DND-41 (cell line): ENCODE results near the gene RMI2.

ENCODE experiments used
- ATAC-seq: fragments of 200-7000 bp; cut with Tn5 transposase; 3 replicates; pipeline ENCODE4 v1.9.1; 2021; ENCODE audit warnings: low read depth; ENCODE audit not compliant: insufficient read depth
- DNase-seq: peaks from one replicate; pipeline ENCODE4 v3.0.0-alpha.2; 2020
- H2AFZ ChIP-seq: 2 replicates; pipeline ENCODE4 v1.6.0; 2012; ENCODE audit warnings: low read depth, low read length
- H3K27ac ChIP-seq: 2 replicates; pipeline ENCODE4 v1.5.1; 2012; ENCODE audit warnings: low read length, inconsistent platforms
- H3K27me3 ChIP-seq: fragments of 200-600 bp; sonication (generic); 2 replicates; pipeline ENCODE4 v1.6.0; 2012; ENCODE audit warnings: low read length, mild to moderate bottlenecking, inconsistent platforms; ENCODE audit not compliant: insufficient read depth, poor library complexity
- H3K36me3 ChIP-seq: 2 replicates; pipeline ENCODE4 v1.5.1; 2012; ENCODE audit warnings: low read length, inconsistent platforms; ENCODE audit not compliant: insufficient read depth
- H3K4me1 ChIP-seq: 2 replicates; pipeline ENCODE4 v1.5.1; 2012; ENCODE audit warnings: mild to moderate bottlenecking, low read length; ENCODE audit not compliant: insufficient read depth
- H3K4me2 ChIP-seq: 2 replicates; pipeline ENCODE4 v1.6.0; 2012; ENCODE audit warnings: mild to moderate bottlenecking, moderate library complexity, low read length, inconsistent platforms; ENCODE audit not compliant: insufficient read depth
- H3K4me3 ChIP-seq, 2 experiments: fragments of 200-600 bp in 1 of 2; shearing (Covaris generic) in 1 of 2; 2 replicates each; pipeline ENCODE4 v1.5.1; 2012 to 2016; ENCODE audit warnings: inconsistent platforms in 2 of 2, low read length in 2 of 2, mild to moderate bottlenecking in 2 of 2, low read depth in 1 of 2, moderate library complexity in 1 of 2
- H3K79me2 ChIP-seq: 2 replicates; pipeline ENCODE4 v1.6.0; 2012; ENCODE audit warnings: low read length, inconsistent platforms; ENCODE audit not compliant: insufficient read depth
- H3K9ac ChIP-seq: 2 replicates; pipeline ENCODE4 v1.6.0; 2012; ENCODE audit warnings: low read depth, mild to moderate bottlenecking, inconsistent platforms, low read length, moderate library complexity
- H3K9me3 ChIP-seq: 2 replicates; pipeline ENCODE4 v1.5.1; 2012; ENCODE audit warnings: low read length, moderate library complexity, mild to moderate bottlenecking, inconsistent platforms; ENCODE audit not compliant: insufficient read depth, severe bottlenecking
- H4K20me1 ChIP-seq: 2 replicates; pipeline ENCODE4 v1.6.0; 2012; ENCODE audit warnings: low read length; ENCODE audit not compliant: insufficient read depth
- CTCF ChIP-seq: IDR thresholded peaks from 2 replicates; pipeline ENCODE4 v1.5.1; 2012; ENCODE audit warnings: borderline replicate concordance, low read length, moderate library complexity, mild to moderate bottlenecking; ENCODE audit not compliant: poor library complexity, severe bottlenecking; ENCODE audit errors: extremely low read depth
- EZH2 ChIP-seq: IDR thresholded peaks from 3 replicates; pipeline ENCODE4 v1.6.1; 2012; ENCODE audit warnings: borderline replicate concordance, low read depth, mild to moderate bottlenecking, moderate library complexity, low read length, inconsistent platforms; ENCODE audit not compliant: severe bottlenecking

RMI2 gene

GRCh38 chr16:11319529-11320146, 25.6 kb upstream of the RMI2 start:
- Histone ChIP-seq H2AFZ (no peak overlapping the region), H4K20me1 (0 out of 2 replicates have a peak, but pooled peaks cover 2% of the 10 kb centered on the region), H3K36me3 (no peaks in the 10 kb centered on the region), H3K4me1 (no peaks in the 10 kb centered on the region), H3K4me2 (no peak overlapping the region), H3K27ac (no peak overlapping the region), H3K27me3 (no peaks in the 10 kb centered on the region), H3K4me3 (no peak overlapping the region), H3K9me3 (no peaks in the 10 kb centered on the region), H3K9ac (no peak overlapping the region), H3K79me2 (no peaks in the 10 kb centered on the region)
- no peak for DNase-seq
- no peak for TF ChIP-seq EZH2
- no peak for TF ChIP-seq CTCF
- ATAC-seq = no peak

GRCh38 chr16:11320170-11320569, 25.1 kb upstream of the RMI2 start:
- ATAC-seq = no peak

GRCh38 chr16:11321662-11322061, 23.6 kb upstream of the RMI2 start:
- Histone ChIP-seq H3K4me1 (no peaks in the 10 kb centered on the region), H3K4me3 (no peak overlapping the region), H3K79me2 (no peaks in the 10 kb centered on the region), H3K27me3 (no peaks in the 10 kb centered on the region), H3K4me2 (no peak overlapping the region), H3K27ac (no peak overlapping the region), H3K9ac (no peak overlapping the region), H2AFZ (no peak overlapping the region), H3K9me3 (no peaks in the 10 kb centered on the region), H4K20me1 (no peaks in the 10 kb centered on the region), H3K36me3 (no peaks in the 10 kb centered on the region)
- ATAC-seq = no peak
- TF ChIP-seq EZH2 (no peak), CTCF (no peak)
- DNase-seq = no peak

More at GRCh38 chr16:11320170-11320569, 25.1 kb upstream of the RMI2 start:
- no peak overlapping the region for H2AFZ ChIP-seq
- no peak overlapping the region for H3K9ac ChIP-seq
- H3K9me3 ChIP-seq = no peaks in the 10 kb centered on the region
- H3K79me2 ChIP-seq = no peaks in the 10 kb centered on the region
- no peak overlapping the region for H3K4me3 ChIP-seq
- no peaks in the 10 kb centered on the region for H3K36me3 ChIP-seq
- TF ChIP-seq CTCF = no peak
- TF ChIP-seq EZH2 = no peak
- H3K27me3 ChIP-seq = no peaks in the 10 kb centered on the region
- H3K27ac ChIP-seq = no peak overlapping the region
- no peaks in the 10 kb centered on the region for H3K4me1 ChIP-seq
- no peak for DNase-seq
- no peak overlapping the region for H3K4me2 ChIP-seq
- H4K20me1 ChIP-seq = 0 out of 2 replicates have a peak, but pooled peaks cover 2% of the 10 kb centered on the region

- DNase-seq = no peak
- Histone ChIP-seq H4K20me1 (no peaks in the 10 kb centered on the region), H3K27me3 (no peaks in the 10 kb centered on the region), H3K36me3 (no peaks in the 10 kb centered on the region), H3K79me2 (no peaks in the 10 kb centered on the region), H3K4me2 (no peak overlapping the region), H3K4me3 (no peak overlapping the region), H3K4me1 (peaks cover 2% of the 10 kb centered on the region; the same call in 1 of the 2 replicates), H3K27ac (no peak overlapping the region), H3K9ac (no peak overlapping the region), H2AFZ (no peak overlapping the region), H3K9me3 (no peaks in the 10 kb centered on the region)
- no peak for ATAC-seq
- no peak for TF ChIP-seq CTCF
- no peak for TF ChIP-seq EZH2
Observed at GRCh38 chr16:11322823-11323222, 22.4 kb upstream of the RMI2 start.
